ENCODE measurements around the gene FBN2. TPM values are rescaled to one million over a fixed set of nuclear protein-coding genes. Genes with fewer than 3 reads are reported as not detected.
A peak's percentile ranks its signal among the peaks of the same experiment; 100 is the strongest.

FBN2 gene
- total and polyA plus RNA-seq, 2 experiments from 2014 or later: 15.2 to 63.2 TPM

DNA sequence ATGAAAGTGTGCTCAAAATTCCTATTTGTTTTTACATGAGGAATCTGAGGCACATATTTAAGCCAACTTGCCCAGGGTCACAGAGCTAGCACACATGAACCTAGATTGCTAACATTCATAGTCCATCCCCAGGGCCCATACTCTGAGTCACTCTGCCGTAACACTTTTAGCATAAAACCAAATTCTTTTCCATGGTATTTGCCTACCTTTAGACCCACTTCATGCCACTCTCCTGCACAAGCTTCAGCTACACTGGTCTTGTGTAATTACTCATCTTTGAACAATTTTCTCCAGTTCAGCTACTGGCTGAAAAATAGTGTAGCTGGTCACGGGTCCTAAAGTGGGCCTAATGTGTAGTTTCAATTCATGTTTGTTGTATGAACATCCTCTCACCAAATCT, 253.8 kb downstream of the FBN2 start:
- TF ChIP-seq EZH2 (IDR thresholded peaks at IDR 0.05; ENCODE audit: insufficient read depth, poor library complexity, severe bottlenecking) (no peak), EZH2phosphoT487 (IDR thresholded peaks at IDR 0.05; ENCODE audit: insufficient read depth, low read depth) (no peak)
- no peaks in the 10 kb centered on the region for H3K27me3 ChIP-seq (replicated peaks; ENCODE audit: insufficient read depth)
- no peaks in the 10 kb centered on the region for H4K20me1 ChIP-seq (ENCODE audit: insufficient read depth)
- no peaks in the 10 kb centered on the region for H3K4me1 ChIP-seq (ENCODE audit: insufficient read depth)
- in situ Hi-C loops (cut with MboI): no loop called here
- no peaks in the 10 kb centered on the region; the same call in 1 of the 2 replicates for H3F3A ChIP-seq (ENCODE audit: insufficient read depth)
- H3K9ac ChIP-seq: no peak overlapping the region
- H3K79me2 ChIP-seq (ENCODE audit: insufficient read depth): no peaks in the 10 kb centered on the region
- H3K9me2 ChIP-seq (ENCODE audit: insufficient read depth): no peaks in the 10 kb centered on the region
- H3K36me3 ChIP-seq (ENCODE audit: low read depth): 0 out of 2 replicates have a peak, but pooled peaks cover 4% of the 10 kb centered on the region
- no peaks in the 10 kb centered on the region for H3K9me3 ChIP-seq (ENCODE audit: low read depth)
- no peak overlapping the region for H2AFZ ChIP-seq
- H3K4me2 ChIP-seq (ENCODE audit: unreplicated experiment): no peak overlapping the region
- H3K4me3 ChIP-seq: no peak overlapping the region
- H3K27ac ChIP-seq: no peak overlapping the region
- DNase-seq: no peak
- WGBS, 2 experiments (ENCODE audit: low coverage in 1 of 2, low lambda C conversion rate in 2 of 2, missing lambda C conversion rate in 2 of 2): 63 to 69% methylated on average over 2 of the region's 2 CpGs

DNA sequence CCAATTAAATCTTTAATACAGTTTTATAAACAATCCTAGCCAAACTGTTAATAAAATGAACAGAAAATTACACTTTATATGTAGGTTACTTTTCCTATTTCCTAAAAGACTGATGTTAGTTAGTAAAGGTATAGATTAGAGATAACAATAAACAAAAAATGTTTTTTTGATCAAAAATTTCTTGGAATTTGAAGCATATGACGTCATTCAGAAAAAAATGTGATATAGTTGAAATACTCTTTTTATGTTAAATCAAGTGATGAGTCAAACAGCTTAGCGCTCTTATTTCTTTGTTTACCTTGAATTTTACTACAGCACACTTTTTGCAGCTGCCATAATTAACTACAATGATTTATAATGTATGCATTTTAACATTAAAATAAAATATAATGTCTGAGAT, 258.7 kb downstream of the FBN2 start:
- Histone ChIP-seq H4K20me1 (ENCODE audit: insufficient read depth) (no peaks in the 10 kb centered on the region), H3K36me3 (ENCODE audit: low read depth) (no peaks in the 10 kb centered on the region), H3K27ac (no peak overlapping the region), H3K79me2 (ENCODE audit: insufficient read depth) (no peaks in the 10 kb centered on the region), H2AFZ (no peak overlapping the region), H3K4me2 (ENCODE audit: unreplicated experiment) (no peak overlapping the region), H3K9ac (no peak overlapping the region), H3K4me3 (no peak overlapping the region), H3K9me3 (ENCODE audit: low read depth) (no peaks in the 10 kb centered on the region), H3K4me1 (ENCODE audit: insufficient read depth) (no peaks in the 10 kb centered on the region), H3F3A (ENCODE audit: insufficient read depth) (no peaks in the 10 kb centered on the region; the same call in 1 of the 2 replicates), H3K27me3 (replicated peaks; ENCODE audit: insufficient read depth) (no peaks in the 10 kb centered on the region), H3K9me2 (ENCODE audit: insufficient read depth) (no peaks in the 10 kb centered on the region)
- in situ Hi-C loops (cut with MboI): no loop called here
- peak; percentile 6 for DNase-seq
- 22 to 30% methylated on average over 2 of the region's 2 CpGs for WGBS, 2 experiments (ENCODE audit: low coverage in 1 of 2, low lambda C conversion rate in 2 of 2, missing lambda C conversion rate in 2 of 2)
- TF ChIP-seq EZH2 (IDR thresholded peaks at IDR 0.05; ENCODE audit: insufficient read depth, poor library complexity, severe bottlenecking) (no peak), EZH2phosphoT487 (IDR thresholded peaks at IDR 0.05; ENCODE audit: insufficient read depth, low read depth) (no peak)

DNA sequence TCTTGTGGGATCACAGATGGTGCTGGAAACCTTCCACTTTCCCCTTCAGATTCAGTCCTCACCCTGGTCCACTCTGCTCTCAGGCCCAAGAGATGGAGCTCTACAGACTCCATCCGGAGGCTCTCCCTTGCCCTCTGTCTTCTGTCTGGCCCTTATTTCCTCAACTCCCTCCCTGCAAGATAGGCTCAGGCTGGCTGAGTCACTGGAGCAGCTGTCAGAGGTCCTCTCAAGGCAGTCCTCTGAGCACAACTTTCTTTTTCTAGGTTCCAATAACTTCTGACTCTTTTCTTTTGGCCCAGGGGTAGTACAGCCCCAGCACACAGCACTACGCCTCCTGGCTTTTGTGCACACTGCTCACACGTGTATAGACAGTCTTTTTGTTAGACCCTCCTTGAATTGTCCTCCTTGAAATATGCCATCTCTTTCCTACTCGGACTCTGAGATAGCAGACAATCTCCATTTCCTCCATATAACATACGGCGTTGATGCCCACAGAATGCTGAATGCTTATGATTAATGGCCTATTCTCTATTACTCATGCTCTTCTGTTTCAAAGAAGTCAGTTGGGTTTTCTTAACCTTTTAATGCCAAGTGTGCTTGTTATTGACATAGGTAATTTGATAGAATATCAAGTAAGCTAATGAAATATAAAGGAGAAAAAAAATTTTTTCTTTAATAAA, 261.4 kb downstream of the FBN2 start:
- H3K4me2 ChIP-seq (ENCODE audit: unreplicated experiment): no peak overlapping the region
- H3K27me3 ChIP-seq (replicated peaks; ENCODE audit: insufficient read depth): no peaks in the 10 kb centered on the region
- H3K9ac ChIP-seq: no peak overlapping the region
- no peaks in the 10 kb centered on the region for H4K20me1 ChIP-seq (ENCODE audit: insufficient read depth)
- no peaks in the 10 kb centered on the region for H3K36me3 ChIP-seq (ENCODE audit: low read depth)
- H3K27ac ChIP-seq: no peak overlapping the region
- H3K4me3 ChIP-seq: no peak overlapping the region
- H3K9me3 ChIP-seq (ENCODE audit: low read depth): no peaks in the 10 kb centered on the region
- in situ Hi-C loops (cut with MboI): no loop called here
- H2AFZ ChIP-seq: no peak overlapping the region
- no peak for TF ChIP-seq EZH2 (IDR thresholded peaks at IDR 0.05; ENCODE audit: insufficient read depth, poor library complexity, severe bottlenecking)
- TF ChIP-seq EZH2phosphoT487 (IDR thresholded peaks at IDR 0.05; ENCODE audit: insufficient read depth, low read depth): no peak
- H3F3A ChIP-seq (ENCODE audit: insufficient read depth): no peaks in the 10 kb centered on the region; the same call in 1 of the 2 replicates
- no peaks in the 10 kb centered on the region for H3K9me2 ChIP-seq (ENCODE audit: insufficient read depth)
- 43 to 56% methylated on average over 6 of the region's 6 CpGs for WGBS, 2 experiments (ENCODE audit: low coverage in 1 of 2, low lambda C conversion rate in 2 of 2, missing lambda C conversion rate in 2 of 2)
- H3K4me1 ChIP-seq (ENCODE audit: insufficient read depth): no peaks in the 10 kb centered on the region
- no peaks in the 10 kb centered on the region for H3K79me2 ChIP-seq (ENCODE audit: insufficient read depth)
- peak; percentile 29 for DNase-seq

DNA sequence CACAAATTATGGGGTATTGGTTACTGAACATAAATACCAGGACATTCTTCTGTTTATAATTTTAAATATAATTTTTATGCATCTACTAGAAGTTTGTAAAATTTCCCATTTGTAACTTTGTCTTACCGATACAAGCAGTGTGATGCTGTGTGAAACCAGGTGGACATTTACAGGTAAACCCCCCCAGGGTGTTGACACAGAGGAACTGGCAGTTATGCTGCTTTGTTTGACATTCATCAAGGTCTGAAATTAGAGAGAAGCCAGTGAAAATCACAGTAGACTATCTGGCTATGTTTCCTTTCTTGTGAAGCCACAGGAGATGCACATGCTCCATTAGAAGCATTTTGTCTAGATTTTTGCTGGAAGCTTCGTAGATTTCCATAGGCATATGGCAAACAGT, 263.6 kb downstream of the FBN2 start:
- 81 to 83% methylated on average over 2 of the region's 2 CpGs for WGBS, 2 experiments (ENCODE audit: low coverage in 1 of 2, low lambda C conversion rate in 2 of 2, missing lambda C conversion rate in 2 of 2)
- Histone ChIP-seq H3K27ac (no peak overlapping the region), H3K36me3 (ENCODE audit: low read depth) (no peaks in the 10 kb centered on the region), H3K9me3 (ENCODE audit: low read depth) (no peaks in the 10 kb centered on the region), H3K4me3 (no peak overlapping the region), H3K9me2 (ENCODE audit: insufficient read depth) (no peaks in the 10 kb centered on the region), H3K4me1 (ENCODE audit: insufficient read depth) (no peaks in the 10 kb centered on the region), H3K27me3 (replicated peaks; ENCODE audit: insufficient read depth) (no peaks in the 10 kb centered on the region), H3K79me2 (ENCODE audit: insufficient read depth) (no peaks in the 10 kb centered on the region), H2AFZ (no peak overlapping the region), H3K9ac (no peak overlapping the region), H3F3A (ENCODE audit: insufficient read depth) (no peaks in the 10 kb centered on the region), H4K20me1 (ENCODE audit: insufficient read depth) (no peaks in the 10 kb centered on the region), H3K4me2 (ENCODE audit: unreplicated experiment) (no peak overlapping the region)
- TF ChIP-seq EZH2phosphoT487 (IDR thresholded peaks at IDR 0.05; ENCODE audit: insufficient read depth, low read depth) (no peak), EZH2 (IDR thresholded peaks at IDR 0.05; ENCODE audit: insufficient read depth, poor library complexity, severe bottlenecking) (no peak)
- in situ Hi-C loops (cut with MboI): no loop called here
- no peak for DNase-seq
